ENCODE data around the gene ADAM19. TPM values are rescaled to one million over a fixed set of nuclear protein-coding genes. Genes with fewer than 3 reads are reported as not detected.
A peak's percentile ranks its signal among the peaks of the same experiment; 100 is the strongest.

Gene ADAM19
- total and polyA plus RNA-seq, 2 of the 4 experiments (the other 2 are of a cell fraction): 35.5 to 49.2 TPM

DNA sequence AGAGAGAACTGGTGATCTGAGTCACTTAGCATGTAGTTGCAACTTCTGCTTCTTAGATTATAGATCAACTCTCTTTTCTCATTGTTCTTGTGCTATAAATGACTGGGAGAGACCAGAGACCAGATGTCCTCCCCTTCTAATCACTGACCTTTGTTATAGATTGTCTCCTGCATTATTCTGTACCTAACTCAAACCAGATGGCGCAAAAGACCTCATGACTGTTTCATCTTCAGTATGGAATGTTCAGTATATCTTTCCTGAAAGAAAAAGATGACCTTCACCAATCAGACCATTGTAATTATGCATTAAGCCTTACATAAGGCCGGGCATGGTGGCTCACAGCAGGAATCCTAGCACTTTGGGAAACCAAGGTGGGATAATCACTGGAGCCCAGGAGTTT lies 30.5 kb upstream of the ADAM19 start:
- intact Hi-C loops (cut with micrococcal nuclease): no loop called here

More for the DNA sequence above, 30.5 kb upstream of the ADAM19 start:
- peak overlapping the region; percentile 16; the same call in 1 of the 2 replicates for H3K14ac ChIP-seq (replicated peaks; ENCODE audit: low read depth, low read length)
- no peak overlapping the region for H3K56ac ChIP-seq (ENCODE audit: extremely low read depth, insufficient read depth, low read length)
- ATAC-seq (ENCODE audit: low read depth): no peak
- H3K4me2 ChIP-seq (ENCODE audit: low read depth, low read length): no peak overlapping the region
- no peak overlapping the region for H2AFZ ChIP-seq (replicated peaks; ENCODE audit: low read length, poor library complexity)
- WGBS, 2 experiments (ENCODE audit: extremely low coverage in 2 of 2, insufficient read length in 1 of 2): no CpG with 5 or more reads among the region's 2 CpGs
- no TSS peak for BruUV-seq (replicated peaks)
- no peak overlapping the region for H3K18ac ChIP-seq (ENCODE audit: low read depth, low read length)
- dilution Hi-C loops (cut with HindIII; ENCODE audit: low sequenced_read_pairs, unreplicated experiment): no loop called here
- no peak overlapping the region for H4K91ac ChIP-seq (ENCODE audit: insufficient read depth, low read depth, low read length)
- no peaks in the 10 kb centered on the region for H3K27me3 ChIP-seq (ENCODE audit: control insufficient read depth, insufficient read depth, low read length)
- no peaks in the 10 kb centered on the region for H3K36me3 ChIP-seq (ENCODE audit: control insufficient read depth, insufficient read depth, low read length)
- peak overlapping the region; percentile 42; the same call in 1 of the 2 replicates for H3K4ac ChIP-seq (ENCODE audit: low read depth, low read length)
- peak overlapping the region; percentile 84; the same call in 2 of the 3 replicates for H2BK15ac ChIP-seq (ENCODE audit: low read depth, low read length)
- peaks cover 8% of the 10 kb centered on the region; the same call in 1 of the 2 replicates for H3K4me1 ChIP-seq (ENCODE audit: control insufficient read depth, insufficient read depth, low read length)
- H3K9me3 ChIP-seq (ENCODE audit: control insufficient read depth, insufficient read depth, low read length): no peaks in the 10 kb centered on the region
- no peak overlapping the region for H3K4me3 ChIP-seq (ENCODE audit: insufficient read depth, low read depth, low read length)
- H3K9ac ChIP-seq (ENCODE audit: low read depth, low read length): no peak overlapping the region
- ChIA-PET CTCF (no interaction called here), POLR2A (ENCODE audit: unreplicated experiment) (no interaction called here)
- TF ChIP-seq MXI1 (IDR thresholded peaks at IDR 0.05; ENCODE audit: borderline replicate concordance, low read depth, low read length): no peak
- H3K23ac ChIP-seq (ENCODE audit: low read depth, low read length): no peak overlapping the region
- no peak overlapping the region for H2BK5ac ChIP-seq (ENCODE audit: low read depth, low read length, poor library complexity, severe bottlenecking)
- peak overlapping the region; percentile 21; the same call in 1 of the 2 replicates for H2BK20ac ChIP-seq (ENCODE audit: low read depth, low read length)
- no peaks in the 10 kb centered on the region; a peak in 1 of 4 replicates for H3K79me1 ChIP-seq (ENCODE audit: low read depth in 1 of 2, low read length in 2 of 2)
- no peaks in the 10 kb centered on the region for H4K20me1 ChIP-seq (ENCODE audit: insufficient read depth, low read length)
- DNase-seq: peak; percentile 34
- no peak overlapping the region for H4K5ac ChIP-seq (ENCODE audit: low read depth, low read length)
- peak overlapping the region in 1 of 2 experiments; percentile 4; a peak in 1 of 4 replicates for H4K8ac ChIP-seq (ENCODE audit: low read depth in 2 of 2, low read length in 2 of 2)
- H3K27ac ChIP-seq (ENCODE audit: insufficient read depth, low read length): no peak overlapping the region; the same call in 1 of the 2 replicates
- peak overlapping the region; percentile 18 for H2AK5ac ChIP-seq (ENCODE audit: low read depth, low read length)
- H2BK120ac ChIP-seq (ENCODE audit: low read depth, low read length): peak overlapping the region; percentile 47; the same call in 1 of the 2 replicates
- in situ Hi-C loops (cut with MboI; ENCODE audit: low sequenced_read_pairs): no loop called here
- H2AK9ac ChIP-seq (replicated peaks; ENCODE audit: low read depth, low read length, poor library complexity): no peak overlapping the region
- H3K9me1 ChIP-seq (ENCODE audit: insufficient read depth, low read length): peaks cover 11% of the 10 kb centered on the region; the same call in 1 of the 2 replicates
